ENCODE measurements around the gene NPPA.

NPPA gene

DNA sequence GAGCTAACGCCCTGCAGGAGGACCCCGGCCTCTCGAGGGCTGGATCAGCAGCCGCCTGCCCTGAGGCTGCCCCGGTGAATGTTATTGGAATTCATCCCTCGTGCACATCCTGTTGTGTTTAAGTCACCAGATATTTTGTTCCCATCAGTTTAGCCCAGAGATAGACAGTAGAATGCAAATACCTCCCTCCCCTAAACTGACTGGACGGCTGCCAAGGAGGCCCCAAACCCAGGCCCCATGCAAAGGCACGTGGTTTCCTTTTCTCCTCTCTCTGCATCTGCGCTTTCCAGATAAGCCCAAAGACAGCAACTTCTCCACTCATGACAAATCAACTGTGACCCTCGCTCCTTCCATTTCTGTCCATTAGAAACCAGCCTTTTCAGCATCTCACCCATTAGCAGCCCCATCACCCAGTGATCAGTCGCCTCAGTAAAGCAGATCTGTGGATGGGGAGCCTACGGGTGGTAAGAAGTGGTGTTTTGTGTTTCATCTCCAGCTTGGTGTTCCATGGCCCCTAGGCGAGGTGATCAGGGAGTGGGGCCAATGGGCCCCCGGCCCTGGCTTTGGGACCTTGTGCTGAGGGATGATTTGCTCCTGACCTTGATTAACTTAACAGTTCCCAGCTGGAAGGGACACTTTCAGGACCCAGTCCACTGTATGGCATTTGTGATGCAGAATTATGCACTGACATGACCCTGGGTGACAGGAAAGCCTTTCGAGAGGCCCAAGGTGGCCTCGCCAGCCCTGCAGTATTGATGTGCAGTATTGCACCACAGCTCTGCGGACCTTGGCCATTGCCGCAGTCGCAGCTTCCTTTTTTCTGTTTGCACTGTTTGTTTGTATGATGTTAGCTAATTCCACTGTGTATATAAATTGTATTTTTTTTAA lies 5.2 kb downstream of the NPPA start:
- no peak for DNase-seq (ENCODE audit: low spot score)

DNA sequence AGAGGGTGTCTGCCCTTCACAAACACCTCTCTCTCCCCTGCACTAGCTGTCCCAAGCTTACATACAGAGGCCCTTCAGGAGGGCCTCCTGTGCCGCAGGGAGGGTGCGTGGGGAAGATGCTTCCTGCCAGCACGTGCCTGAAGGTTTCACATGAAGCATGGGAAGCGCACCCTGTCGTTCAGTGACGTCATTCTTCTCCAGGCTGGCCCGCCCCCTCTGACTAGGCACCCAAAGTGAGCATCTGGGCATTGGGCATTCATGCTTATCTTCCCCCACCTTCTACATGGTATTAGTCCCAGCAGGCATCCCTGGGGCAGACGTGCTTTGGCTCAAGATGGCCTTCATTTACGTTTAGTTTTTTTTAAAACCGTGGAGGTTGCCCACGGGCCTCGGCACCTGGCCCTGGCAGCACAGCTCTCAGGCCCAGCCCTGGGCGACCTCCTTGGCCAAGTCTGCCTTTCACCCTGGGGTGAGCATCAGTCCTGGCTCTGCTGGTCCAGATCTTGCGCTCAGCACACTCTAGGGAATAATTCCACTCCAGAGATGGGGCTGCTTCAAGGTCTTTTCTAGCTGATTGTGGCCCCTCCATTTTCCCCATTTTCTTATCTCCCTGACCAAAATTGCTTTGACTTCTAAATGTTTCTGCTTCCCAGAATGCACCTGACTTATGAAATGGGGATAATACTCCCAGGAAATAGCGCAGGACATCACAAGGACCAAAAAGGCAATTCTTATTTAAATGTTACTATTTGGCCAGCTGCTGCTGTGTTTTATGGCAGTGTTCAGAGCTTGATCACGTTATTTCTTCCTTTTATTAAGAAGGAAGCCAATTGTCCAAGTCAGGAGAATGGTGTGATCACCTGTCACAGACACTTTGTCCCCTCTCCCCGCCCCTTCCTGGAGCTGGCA lies 6.1 kb downstream of the NPPA start:
- DNase-seq (ENCODE audit: low spot score) = no peak

DNA sequence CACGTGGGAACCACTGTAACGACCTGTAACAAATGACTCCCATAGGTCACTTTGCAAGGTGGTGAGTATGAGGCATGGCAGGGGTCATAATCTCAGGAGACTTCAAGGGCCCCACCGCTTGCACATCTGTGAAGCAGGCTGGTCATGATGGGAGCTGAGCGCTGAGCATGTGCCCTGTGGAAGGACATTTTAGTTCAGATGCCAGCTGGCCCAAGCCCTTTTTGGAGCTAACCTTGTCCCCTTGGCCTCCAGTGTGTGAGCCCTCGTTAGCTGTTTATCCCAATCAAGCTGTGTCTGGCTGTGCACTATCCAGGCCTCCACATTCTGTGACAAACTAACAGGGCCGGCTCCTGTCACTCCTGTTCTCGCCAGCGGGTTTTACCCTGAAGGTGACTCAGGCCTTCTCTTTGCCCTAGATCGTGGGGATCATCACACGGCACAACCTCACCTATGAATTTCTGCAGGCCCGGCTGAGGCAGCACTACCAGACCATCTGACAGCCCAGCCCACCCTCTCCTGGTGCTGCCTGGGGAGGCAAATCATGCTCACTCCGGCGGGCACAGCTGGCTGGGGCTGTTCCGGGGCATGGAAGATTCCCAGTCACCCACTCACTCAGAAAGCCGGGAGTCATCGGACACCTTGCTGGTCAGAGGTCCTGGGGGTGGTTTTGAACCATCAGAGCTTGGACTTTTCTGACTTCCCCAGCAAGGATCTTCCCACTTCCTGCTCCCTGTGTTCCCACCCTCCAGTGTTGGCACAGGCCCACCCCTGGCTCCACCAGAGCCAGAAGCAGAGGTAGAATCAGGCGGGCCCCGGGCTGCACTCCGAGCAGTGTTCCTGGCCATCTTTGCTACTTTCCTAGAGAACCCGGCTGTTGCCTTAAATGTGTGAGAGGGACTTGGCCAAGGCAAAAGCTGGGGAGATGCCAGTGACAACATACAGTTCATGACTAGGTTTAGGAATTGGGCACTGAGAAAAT lies 7.6 kb downstream of the NPPA start:
- no peak for DNase-seq (ENCODE audit: low spot score)

DNA sequence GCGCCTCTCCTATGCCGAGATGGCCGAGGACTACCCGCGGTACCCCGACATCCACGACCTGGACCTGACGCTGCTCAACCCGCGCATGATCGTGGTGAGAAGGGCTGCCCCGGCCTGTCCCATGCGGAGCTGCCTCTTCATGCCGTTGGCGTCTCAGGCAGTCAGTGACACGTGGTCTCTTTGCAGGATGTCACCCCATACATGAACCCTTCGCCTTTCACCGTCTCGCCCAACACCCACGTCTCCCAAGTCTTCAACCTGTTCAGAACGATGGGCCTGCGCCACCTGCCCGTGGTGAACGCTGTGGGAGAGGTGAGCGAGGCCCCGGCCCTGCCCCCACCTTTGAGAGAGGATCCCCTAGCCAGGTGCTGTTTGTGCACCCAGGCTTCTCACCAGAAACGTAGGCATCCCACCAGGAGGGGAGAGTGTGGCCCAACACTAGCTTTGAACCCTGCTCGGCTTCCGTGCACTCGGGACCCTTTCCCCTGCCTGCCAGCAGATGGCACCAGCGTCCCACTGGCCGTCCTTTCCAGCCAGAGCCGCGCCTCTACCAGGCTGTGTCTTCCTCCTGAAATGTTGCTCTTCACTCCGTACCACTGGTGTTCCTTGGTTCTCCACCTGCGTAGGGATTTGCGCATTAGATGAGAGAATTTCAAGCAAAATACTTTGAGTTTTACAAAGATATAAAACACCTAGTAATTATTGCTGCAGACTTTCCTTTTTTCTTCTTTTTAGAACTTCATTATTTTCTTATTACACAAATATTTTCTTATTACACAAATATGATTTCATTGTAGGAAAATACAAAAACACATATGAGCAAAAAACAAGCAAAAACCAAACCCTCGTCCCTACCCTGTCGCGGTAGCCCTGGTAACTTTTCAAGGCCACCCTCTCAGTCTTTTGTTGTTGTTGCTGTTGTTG lies 9.0 kb downstream of the NPPA start:
- peak; percentile 53 for DNase-seq (ENCODE audit: low spot score)

DNA sequence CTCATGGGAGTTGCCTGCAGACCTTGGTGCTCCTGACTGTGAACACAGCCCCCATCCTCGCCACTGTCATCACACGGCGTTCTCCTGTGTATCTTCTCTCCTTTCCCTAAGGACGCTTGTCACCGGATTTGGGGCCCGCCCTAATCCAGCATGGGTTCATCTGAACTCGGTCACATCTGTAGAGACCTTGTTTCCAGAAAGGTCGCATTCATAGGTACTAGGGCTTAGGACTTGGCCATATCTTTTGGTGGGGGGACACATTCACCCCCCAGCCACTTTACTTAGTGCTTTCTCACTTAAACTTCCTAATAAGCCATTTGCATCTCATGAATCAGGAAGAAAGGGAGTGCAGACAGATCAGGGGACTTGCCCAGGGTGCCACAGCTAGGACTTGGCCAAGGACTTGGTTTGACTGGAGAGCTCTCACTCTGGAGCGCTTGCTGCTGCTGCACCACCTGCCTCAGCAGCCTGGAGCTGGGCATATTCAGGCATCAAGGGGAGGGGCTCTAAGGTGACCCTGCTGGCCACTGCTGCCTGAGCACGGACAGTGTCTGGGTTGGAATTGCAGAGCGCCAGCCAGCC lies 9.7 kb downstream of the NPPA start:
- no peak for DNase-seq (ENCODE audit: low spot score)

DNA sequence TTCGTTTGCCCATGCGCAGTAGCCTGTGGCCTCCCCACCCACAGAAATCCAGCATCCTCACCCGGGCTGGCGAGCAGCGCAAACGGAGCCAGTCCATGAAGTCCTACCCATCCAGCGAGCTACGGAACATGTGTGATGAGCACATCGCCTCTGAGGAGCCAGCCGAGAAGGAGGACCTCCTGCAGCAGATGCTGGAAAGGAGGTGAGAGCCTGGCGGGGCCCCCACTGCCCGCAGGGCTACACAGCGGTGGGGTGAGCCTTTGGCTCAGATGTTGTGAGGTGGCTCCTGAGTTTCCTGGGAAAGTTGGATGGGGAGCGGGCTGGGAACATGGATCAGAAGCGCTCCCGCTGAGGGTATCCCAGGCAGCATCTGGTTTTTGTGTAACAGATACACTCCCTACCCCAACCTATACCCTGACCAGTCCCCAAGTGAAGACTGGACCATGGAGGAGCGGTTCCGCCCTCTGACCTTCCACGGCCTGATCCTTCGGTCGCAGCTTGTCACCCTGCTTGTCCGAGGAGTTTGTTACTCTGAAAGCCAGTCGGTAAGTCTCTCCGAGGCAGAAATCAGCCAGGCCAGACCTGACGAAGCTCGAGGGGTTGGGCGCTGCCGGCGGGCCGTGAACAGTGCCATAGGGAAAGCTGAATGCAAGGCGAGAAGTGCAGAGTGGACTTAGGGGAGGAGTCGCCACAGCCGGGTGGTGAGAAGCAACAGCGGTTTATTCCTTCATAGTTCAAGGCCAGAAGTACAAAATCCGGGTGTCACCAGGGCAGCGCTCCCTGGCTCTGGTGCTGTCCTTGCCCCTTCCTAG lies 10.4 kb downstream of the NPPA start:
- no peak for DNase-seq (ENCODE audit: low spot score)

DNA sequence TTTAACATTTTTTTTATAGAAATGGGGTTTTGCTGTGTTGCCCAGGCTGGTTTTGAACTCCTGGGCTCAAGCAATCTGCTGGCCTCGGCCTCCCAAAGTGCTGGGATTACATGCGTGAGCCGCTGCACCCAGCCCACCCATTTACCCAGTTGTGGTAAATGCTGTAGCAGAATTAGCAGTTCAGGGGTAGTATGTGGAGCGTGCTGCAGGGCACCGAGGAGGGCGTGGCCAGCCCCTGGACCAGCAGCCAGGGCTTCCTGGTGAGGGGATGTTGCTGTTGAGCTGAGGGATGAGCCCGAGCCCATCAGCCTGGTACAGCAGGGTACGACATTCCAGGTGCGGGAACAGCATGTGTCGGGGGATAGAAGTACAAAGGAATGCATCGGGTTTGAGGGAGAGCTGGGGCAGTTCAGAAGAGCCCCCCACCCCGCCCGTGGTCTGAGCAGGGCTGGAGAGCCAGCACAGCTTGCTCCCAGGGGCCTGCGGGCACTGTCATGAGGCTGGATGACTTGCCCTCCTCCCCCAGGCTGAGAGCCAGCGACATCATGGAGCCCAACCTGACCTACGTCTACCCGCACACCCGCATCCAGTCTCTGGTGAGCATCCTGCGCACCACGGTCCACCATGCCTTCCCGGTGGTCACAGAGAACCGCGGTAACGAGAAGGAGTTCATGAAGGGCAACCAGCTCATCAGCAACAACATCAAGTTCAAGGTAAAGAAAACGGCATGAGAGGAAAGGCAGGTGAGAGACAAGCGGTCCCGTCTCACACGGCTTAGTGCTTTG lies 11.9 kb downstream of the NPPA start:
- DNase-seq (ENCODE audit: low spot score) = no peak

DNA sequence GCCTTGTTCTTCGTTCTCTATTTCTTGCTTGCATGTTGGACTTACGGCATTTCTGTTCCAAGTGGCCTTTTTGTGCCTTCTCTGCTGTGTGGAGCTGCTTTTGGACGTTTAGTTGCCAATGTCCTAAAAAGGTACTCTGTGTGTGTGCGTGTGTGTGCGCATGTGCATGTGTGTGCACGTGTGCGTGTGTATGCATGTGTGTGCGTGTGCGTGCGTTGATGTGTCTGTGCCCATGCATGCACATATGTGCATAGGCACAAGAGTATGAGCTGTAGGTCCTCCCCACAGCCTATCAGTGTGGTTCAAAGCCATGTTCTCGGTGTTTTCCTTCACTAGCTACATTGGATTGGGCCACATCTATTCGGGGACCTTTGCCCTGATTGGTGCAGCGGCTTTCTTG lies 13.7 kb downstream of the NPPA start:
- DNase-seq (ENCODE audit: low spot score) = no peak

DNA sequence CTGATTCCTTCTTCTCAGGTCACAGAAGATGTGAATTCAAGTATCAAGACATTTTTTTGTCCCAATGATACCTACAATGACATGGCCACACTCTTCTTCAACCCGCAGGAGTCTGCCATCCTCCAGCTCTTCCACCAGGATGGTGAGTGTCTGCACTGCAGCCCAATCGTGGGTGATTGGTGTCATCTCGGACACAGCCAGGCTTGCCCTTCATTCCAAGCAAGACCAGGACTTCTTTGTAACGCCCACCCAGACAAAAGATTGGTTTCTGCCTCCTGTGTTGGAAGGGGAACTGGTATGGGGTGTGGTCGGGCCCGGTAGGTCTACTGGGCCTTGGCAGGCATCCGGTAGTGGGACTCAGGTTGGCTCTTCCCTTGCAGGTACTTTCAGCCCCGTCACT lies 14.1 kb downstream of the NPPA start:
- no peak for DNase-seq (ENCODE audit: low spot score)

DNA sequence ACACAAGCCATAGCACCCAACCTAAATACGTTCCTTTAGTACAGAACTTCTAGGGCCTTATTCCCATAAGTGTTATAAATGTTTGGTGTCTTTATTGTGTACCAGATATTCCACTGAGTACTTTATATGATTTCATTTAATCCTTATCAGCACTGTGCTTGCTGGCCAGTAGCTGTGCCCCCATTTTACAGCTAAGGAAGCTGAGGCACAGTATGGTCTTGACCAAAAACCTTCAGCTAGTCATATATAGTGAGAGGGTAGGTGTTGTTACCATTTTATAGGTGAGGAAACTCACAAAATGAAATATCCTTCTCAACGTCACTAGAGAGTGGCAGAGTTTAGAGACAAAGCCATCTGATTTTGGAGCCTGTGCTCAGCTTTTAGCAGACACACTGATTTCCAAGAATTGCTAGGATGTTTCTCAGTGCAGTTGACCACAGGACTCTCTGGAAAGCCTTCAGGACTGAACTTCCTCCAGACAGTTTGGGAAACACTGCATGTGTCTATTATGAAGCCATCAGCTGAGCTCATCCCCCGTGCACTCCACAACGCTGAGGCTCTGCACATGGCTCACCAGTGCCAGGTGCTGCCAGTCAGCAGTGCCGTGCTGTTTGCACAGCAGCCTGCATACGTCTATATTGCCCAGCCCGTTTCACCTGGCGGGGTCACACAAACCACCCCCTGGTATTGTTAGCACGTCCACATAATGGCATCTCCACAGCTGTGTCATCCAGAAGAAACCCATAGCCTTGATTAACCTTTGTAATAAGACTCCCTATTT lies 15.4 kb downstream of the NPPA start:
- no peak for DNase-seq (ENCODE audit: low spot score)

DNA sequence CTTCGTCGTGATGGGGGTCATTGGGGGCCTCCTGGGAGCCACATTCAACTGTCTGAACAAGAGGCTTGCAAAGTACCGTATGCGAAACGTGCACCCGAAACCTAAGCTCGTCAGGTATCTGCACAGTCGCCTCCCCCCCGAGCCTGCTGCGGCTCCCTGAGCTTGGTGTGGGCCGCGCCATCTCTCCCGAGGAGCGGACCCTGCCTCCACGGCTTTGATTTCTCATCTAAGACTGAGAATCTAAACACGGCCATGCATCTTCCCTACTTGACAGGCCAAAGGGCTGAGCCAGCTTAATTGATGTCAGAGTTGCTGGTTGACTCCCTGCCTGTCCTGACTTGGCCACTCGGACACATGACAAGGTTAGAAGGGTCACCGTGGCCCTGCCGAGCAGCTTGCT lies 19.1 kb downstream of the NPPA start:
- no peak for DNase-seq (ENCODE audit: low spot score)

DNA sequence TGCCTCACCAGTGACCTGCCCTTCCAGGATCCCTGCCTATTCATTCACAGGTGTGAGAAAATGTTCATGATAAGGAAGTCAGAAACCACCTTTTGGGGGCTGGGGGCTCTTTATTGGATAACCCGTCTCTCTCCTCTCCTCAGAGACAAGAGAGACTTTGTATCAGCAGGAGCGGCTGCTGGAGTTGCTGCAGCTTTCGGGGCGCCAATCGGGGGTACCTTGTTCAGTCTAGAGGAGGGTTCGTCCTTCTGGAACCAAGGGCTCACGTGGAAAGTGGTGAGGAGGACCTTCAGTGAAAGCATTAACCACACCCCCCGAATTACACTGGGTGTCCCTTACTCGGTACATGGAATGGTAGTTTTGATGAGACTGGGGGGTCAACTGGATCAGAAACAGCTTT lies 20.6 kb downstream of the NPPA start:
- DNase-seq (ENCODE audit: low spot score) = no peak

DNA sequence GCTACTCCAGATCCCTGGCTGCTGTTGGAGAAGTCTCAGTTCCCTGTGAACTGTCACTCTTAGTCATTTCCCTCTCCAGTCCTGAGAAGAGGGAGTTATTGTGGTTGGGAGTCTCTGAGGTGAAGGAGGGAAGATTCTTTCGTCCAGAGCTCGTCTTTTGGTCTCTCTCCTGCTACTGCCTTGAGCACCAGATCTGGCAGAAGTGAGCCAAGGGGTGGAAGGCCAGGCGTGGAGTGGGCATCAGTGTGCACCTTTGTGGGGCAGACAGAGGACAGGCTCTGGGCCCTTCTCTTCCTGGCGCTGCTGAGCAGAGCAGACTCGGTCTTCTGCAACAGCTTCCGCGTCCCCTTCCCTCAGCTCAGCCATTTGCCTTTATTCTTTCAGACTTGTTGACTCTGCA lies 22.5 kb downstream of the NPPA start:
- no peak for DNase-seq (ENCODE audit: low spot score)

DNA sequence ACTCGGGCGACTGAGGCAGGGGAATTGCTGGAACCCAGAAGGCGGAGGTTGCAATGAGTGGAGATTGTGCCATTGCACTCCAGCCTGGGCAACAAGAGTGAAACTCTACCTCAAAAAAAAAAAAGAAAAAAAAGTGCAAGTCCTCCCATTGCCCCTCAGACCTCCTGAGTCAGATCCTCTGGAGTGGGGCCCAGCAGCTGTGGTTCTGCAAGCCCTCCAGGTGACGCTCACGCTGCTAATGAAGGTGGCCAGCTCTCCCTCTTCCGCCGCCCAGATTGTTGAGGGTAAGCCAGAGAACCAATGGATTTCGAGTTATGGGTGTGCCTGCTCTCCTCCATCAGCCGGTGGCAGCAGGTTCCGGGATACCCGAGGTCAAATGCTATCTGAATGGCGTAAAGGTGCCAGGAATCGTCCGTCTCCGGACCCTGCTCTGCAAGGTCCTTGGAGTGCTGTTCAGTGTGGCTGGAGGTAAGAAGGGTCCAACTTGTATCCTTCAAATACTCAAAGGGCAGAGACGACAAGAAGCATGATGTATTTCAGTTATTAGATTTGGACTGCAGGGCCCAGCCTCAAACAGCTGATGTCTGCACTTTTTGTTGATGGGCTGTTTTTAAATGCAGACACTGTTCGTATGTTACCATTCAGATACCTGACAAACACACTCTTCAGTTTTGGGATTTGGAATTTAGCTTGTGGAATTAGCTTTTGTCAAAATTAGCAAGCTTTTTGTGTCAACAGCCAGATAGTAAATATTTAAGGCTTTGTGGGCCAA lies 24.0 kb downstream of the NPPA start:
- no peak for DNase-seq (ENCODE audit: low spot score)

DNA sequence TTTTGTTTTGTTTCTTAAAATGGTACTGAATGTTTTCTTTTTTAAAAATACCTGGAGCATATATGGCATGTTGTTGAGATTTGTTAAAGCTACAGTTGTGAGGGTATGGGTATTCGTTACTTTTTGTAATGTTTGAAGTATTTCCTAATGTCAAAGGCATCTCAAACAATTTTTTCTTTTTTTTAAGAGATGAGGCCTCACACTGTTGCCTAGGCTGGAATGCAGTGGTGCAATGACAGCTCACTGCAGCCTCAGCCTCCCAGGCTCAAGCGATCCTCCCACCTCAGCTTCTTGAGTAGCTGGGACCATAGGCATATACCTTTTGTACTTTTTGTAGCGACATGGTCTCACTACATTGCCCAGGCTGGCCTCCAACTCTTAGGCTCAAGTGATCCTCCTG lies 25.5 kb downstream of the NPPA start:
- DNase-seq (ENCODE audit: low spot score) = no peak

DNA sequence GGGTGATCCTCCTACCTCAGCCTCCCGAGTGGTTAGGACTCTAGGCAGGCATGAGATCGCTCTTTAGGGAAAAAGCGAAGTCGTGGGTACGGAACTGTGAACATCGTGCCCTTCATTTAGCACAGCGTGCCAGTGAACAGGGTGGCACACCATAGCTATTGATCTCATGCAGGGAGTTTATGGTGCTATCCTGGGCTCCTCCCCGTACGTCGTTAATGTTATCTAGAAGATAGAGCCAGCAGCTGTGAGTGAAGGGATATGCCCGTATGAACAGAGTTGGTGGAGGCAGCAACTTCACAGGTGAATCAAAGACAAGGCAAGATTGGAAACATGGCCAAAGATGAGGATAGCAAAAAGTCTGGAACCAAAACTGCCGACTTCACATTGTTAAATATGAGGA lies 30.4 kb downstream of the NPPA start:
- no peak for DNase-seq (ENCODE audit: low spot score)

DNA sequence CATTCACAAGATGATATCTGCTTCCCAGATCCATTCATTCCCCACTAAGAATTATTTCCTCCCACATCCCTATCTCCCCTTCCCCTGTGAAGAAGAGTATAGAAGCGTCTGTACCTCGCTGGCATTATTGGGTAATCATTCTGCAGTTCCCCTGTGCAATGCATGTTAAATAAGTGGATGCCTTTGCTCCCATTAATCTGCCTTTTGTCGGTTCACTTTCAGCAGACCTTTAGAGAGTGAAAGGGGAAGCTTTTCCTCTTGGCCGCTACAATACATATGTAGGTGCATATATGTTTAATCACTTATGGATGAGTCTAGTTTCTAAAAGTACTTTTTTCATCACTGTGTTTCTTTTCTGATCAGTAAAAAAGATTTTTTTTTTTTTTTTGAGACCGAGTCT lies 34.6 kb downstream of the NPPA start:
- no peak for DNase-seq (ENCODE audit: low spot score)

Data from putamen (tissue), 1 donor.